Right kidney (tissue), 1 donor: Measurements from ENCODE around the gene RIC1.
"Not testable (repeated sequence)": the region's sequence is repeated elsewhere in the genome, so short reads cannot be mapped to it uniquely, and the experiment has no call there.

Source experiments
- DNase-seq: peaks from one replicate; pipeline ENCODE4 v3.0.0-alpha.2; 2016

Gene RIC1

GRCh38 chr9:5786370-5787127, 157.6 kb downstream of the RIC1 start:
- no peak for DNase-seq

- DNase-seq = no peak
Measured at GRCh38 chr9:5787220-5787619, 158.3 kb downstream of the RIC1 start.

- no peak for DNase-seq
Measured at GRCh38 chr9:5787759-5788302, 158.9 kb downstream of the RIC1 start.

- DNase-seq = no peak
Measured at GRCh38 chr9:5789489-5789888, 160.6 kb downstream of the RIC1 start.

GRCh38 chr9:5790923-5791322, 162.0 kb downstream of the RIC1 start:
- DNase-seq = no peak

GRCh38 chr9:5791870-5792269, 163.0 kb downstream of the RIC1 start:
- DNase-seq = no peak

GRCh38 chr9:5793812-5794211, 164.9 kb downstream of the RIC1 start:
- no peak for DNase-seq

- DNase-seq = no peak
Measured at GRCh38 chr9:5796298-5796697, 167.4 kb downstream of the RIC1 start.

GRCh38 chr9:5798581-5798980, 169.7 kb downstream of the RIC1 start:
- no peak for DNase-seq

- DNase-seq = peak; percentile 24
Measured at GRCh38 chr9:5799314-5799713, 170.4 kb downstream of the RIC1 start.

- not testable (repeated sequence) for DNase-seq
Measured at GRCh38 chr9:5800378-5800777, 171.5 kb downstream of the RIC1 start.

- peak; percentile 7 for DNase-seq
Measured at GRCh38 chr9:5800969-5801738, 172.2 kb downstream of the RIC1 start.

GRCh38 chr9:5801739-5802113, 172.8 kb downstream of the RIC1 start:
- DNase-seq = no peak

- DNase-seq = no peak
Measured at GRCh38 chr9:5805478-5805877, 176.6 kb downstream of the RIC1 start.

- DNase-seq = no peak
Measured at GRCh38 chr9:5811751-5812150, 182.8 kb downstream of the RIC1 start.

- DNase-seq = no peak
Measured at GRCh38 chr9:5813824-5814223, 184.9 kb downstream of the RIC1 start.

GRCh38 chr9:5815461-5815860, 186.6 kb downstream of the RIC1 start:
- DNase-seq = no peak

- no peak for DNase-seq
Measured at GRCh38 chr9:5817862-5818261, 189.0 kb downstream of the RIC1 start.

GRCh38 chr9:5818424-5819142, 189.7 kb downstream of the RIC1 start:
- DNase-seq = no peak

GRCh38 chr9:5819174-5819573, 190.3 kb downstream of the RIC1 start:
- DNase-seq = no peak

- no peak for DNase-seq
Measured at GRCh38 chr9:5820425-5820824, 191.5 kb downstream of the RIC1 start.

GRCh38 chr9:5825223-5825622, 196.3 kb downstream of the RIC1 start:
- no peak for DNase-seq
